ENCODE results near the gene NDUFB10.

NDUFB10 gene

DNA sequence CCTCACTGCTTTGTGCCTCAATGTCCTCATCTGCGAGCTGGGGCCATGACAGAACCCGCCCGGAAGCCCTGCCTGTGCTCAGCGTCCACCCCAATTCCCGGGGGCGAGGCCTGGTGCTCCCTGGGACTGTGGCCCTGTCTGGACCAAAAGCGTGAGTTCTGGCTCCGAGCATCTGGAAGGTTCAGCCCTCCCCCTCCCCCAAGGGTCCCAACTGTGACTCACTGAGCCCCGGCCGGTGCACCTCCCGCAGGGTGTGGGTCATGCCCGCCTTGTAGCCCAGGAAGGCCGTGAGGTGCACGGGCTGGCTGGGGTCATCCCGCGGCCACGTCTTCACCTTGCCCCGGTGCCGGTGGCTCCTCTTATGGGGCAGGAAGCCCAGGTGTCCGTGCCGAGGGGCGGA is 5.6 kb upstream of the NDUFB10 start:
- TF ChIP-seq FOXP2 (optimal IDR thresholded peaks at IDR 0.05; ENCODE audit: borderline replicate concordance, extremely low read depth, extremely low read length, insufficient read depth) = no peak
- TF ChIP-seq SIN3A (IDR thresholded peaks at IDR 0.05; ENCODE audit: borderline replicate concordance, insufficient read depth, low read length) = no peak
- TF ChIP-seq, protein P1, sequence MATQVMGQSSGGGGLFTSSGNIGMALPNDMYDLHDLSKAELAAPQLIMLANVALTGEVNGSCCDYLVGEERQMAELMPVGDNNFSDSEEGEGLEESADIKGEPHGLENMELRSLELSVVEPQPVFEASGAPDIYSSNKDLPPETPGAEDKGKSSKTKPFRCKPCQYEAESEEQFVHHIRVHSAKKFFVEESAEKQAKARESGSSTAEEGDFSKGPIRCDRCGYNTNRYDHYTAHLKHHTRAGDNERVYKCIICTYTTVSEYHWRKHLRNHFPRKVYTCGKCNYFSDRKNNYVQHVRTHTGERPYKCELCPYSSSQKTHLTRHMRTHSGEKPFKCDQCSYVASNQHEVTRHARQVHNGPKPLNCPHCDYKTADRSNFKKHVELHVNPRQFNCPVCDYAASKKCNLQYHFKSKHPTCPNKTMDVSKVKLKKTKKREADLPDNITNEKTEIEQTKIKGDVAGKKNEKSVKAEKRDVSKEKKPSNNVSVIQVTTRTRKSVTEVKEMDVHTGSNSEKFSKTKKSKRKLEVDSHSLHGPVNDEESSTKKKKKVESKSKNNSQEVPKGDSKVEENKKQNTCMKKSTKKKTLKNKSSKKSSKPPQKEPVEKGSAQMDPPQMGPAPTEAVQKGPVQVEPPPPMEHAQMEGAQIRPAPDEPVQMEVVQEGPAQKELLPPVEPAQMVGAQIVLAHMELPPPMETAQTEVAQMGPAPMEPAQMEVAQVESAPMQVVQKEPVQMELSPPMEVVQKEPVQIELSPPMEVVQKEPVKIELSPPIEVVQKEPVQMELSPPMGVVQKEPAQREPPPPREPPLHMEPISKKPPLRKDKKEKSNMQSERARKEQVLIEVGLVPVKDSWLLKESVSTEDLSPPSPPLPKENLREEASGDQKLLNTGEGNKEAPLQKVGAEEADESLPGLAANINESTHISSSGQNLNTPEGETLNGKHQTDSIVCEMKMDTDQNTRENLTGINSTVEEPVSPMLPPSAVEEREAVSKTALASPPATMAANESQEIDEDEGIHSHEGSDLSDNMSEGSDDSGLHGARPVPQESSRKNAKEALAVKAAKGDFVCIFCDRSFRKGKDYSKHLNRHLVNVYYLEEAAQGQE (IDR thresholded peaks at IDR 0.05; ENCODE audit: insufficient read depth in 1 of 2, low read depth in 2 of 2, low read length in 2 of 2) = no peak
- no peak for TF ChIP-seq TAF1 (IDR thresholded peaks at IDR 0.05; ENCODE audit: borderline replicate concordance, insufficient read depth, low read length)
- no peak for TF ChIP-seq POLR2AphosphoS5 (IDR thresholded peaks at IDR 0.05; ENCODE audit: low read depth, low read length)

- TF ChIP-seq, protein P1 (IDR thresholded peaks at IDR 0.05; ENCODE audit: insufficient read depth in 1 of 2, low read depth in 2 of 2, low read length in 2 of 2) = no peak
- TF ChIP-seq SIN3A (IDR thresholded peaks at IDR 0.05; ENCODE audit: borderline replicate concordance, insufficient read depth, low read length) (no peak), TAF1 (IDR thresholded peaks at IDR 0.05; ENCODE audit: borderline replicate concordance, insufficient read depth, low read length) (no peak), FOXP2 (optimal IDR thresholded peaks at IDR 0.05; ENCODE audit: borderline replicate concordance, extremely low read depth, extremely low read length, insufficient read depth) (no peak), POLR2AphosphoS5 (IDR thresholded peaks at IDR 0.05; ENCODE audit: low read depth, low read length) (no peak)
Measured at GRCh38 chr16:1958715-1959268, 546 bp upstream of the NDUFB10 start.

GRCh38 chr16:1960665-1961630 is 1.6 kb downstream of the NDUFB10 start:
- TF ChIP-seq, protein P1 (IDR thresholded peaks at IDR 0.05; ENCODE audit: insufficient read depth in 1 of 2, low read depth in 2 of 2, low read length in 2 of 2) = 0 out of 4 replicates have a peak, but pooled peaks of 1 of the 2 experiments have one; percentile 12
- 0 out of 2 replicates have a peak, but pooled peaks have one; percentile 40 for TF ChIP-seq TAF1 (IDR thresholded peaks at IDR 0.05; ENCODE audit: borderline replicate concordance, insufficient read depth, low read length)
- peak; percentile 84 for TF ChIP-seq POLR2AphosphoS5 (IDR thresholded peaks at IDR 0.05; ENCODE audit: low read depth, low read length)
- no peak for TF ChIP-seq FOXP2 (optimal IDR thresholded peaks at IDR 0.05; ENCODE audit: borderline replicate concordance, extremely low read depth, extremely low read length, insufficient read depth)
- TF ChIP-seq SIN3A (IDR thresholded peaks at IDR 0.05; ENCODE audit: borderline replicate concordance, insufficient read depth, low read length) = peak; percentile 92; the same call in 1 of the 2 replicates

- TF ChIP-seq TAF1 (IDR thresholded peaks at IDR 0.05; ENCODE audit: borderline replicate concordance, insufficient read depth, low read length) (no peak), FOXP2 (optimal IDR thresholded peaks at IDR 0.05; ENCODE audit: borderline replicate concordance, extremely low read depth, extremely low read length, insufficient read depth) (no peak), POLR2AphosphoS5 (IDR thresholded peaks at IDR 0.05; ENCODE audit: low read depth, low read length) (peak; percentile 61; the same call in 1 of the 2 replicates)
Measured at GRCh38 chr16:1961651-1962067, 2.3 kb downstream of the NDUFB10 start.

Measured in PFSK-1 (cell line).